Measurements from ENCODE around the gene CDADC1. TPM values are rescaled to one million over a fixed set of nuclear protein-coding genes. Genes with fewer than 3 reads are reported as not detected.

Gene CDADC1
- total and polyA plus RNA-seq, 7 donors: 3.3 to 7.8 (median 4.7) TPM

DNA sequence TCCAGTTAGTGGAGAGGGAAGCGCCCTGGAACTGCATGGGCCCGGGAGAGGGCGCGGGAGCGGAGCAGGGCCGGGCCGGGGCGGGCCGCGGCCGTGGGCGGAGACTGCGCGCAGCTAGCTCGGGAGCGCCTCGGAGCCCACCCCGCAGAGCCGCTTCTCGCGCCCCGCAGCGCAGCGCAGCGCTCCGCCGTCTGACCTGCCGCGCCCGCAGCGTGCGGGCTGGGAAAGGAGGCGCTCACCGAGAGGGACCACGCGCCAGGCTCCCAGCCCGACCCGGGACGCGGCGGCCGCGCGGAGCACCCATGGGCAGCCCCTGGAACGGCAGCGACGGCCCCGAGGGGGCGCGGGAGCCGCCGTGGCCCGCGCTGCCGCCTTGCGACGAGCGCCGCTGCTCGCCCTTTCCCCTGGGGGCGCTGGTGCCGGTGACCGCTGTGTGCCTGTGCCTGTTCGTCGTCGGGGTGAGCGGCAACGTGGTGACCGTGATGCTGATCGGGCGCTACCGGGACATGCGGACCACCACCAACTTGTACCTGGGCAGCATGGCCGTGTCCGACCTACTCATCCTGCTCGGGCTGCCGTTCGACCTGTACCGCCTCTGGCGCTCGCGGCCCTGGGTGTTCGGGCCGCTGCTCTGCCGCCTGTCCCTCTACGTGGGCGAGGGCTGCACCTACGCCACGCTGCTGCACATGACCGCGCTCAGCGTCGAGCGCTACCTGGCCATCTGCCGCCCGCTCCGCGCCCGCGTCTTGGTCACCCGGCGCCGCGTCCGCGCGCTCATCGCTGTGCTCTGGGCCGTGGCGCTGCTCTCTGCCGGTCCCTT is 27.5 kb upstream of the CDADC1 start, which contains the start of gene MLNR:
MLNR (plus strand) TSS at position 303 of the 820 bp plus-strand sequence; CDS start at position 303, 0 bp downstream.
- TF ChIP-seq, protein P1, sequence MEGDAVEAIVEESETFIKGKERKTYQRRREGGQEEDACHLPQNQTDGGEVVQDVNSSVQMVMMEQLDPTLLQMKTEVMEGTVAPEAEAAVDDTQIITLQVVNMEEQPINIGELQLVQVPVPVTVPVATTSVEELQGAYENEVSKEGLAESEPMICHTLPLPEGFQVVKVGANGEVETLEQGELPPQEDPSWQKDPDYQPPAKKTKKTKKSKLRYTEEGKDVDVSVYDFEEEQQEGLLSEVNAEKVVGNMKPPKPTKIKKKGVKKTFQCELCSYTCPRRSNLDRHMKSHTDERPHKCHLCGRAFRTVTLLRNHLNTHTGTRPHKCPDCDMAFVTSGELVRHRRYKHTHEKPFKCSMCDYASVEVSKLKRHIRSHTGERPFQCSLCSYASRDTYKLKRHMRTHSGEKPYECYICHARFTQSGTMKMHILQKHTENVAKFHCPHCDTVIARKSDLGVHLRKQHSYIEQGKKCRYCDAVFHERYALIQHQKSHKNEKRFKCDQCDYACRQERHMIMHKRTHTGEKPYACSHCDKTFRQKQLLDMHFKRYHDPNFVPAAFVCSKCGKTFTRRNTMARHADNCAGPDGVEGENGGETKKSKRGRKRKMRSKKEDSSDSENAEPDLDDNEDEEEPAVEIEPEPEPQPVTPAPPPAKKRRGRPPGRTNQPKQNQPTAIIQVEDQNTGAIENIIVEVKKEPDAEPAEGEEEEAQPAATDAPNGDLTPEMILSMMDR (IDR thresholded peaks at IDR 0.05): peak; percentile 11
- Histone ChIP-seq H3K36me3 (ENCODE audit: insufficient read depth in 1 of 2, low read depth in 1 of 2) (no peaks in the 10 kb centered on the region), H3K27me3 (ENCODE audit: insufficient read depth in 3 of 3, low read length in 2 of 3) (peaks cover 0 to 57% (median 22%) of the 10 kb centered on the region in 3 donors), H3K4me3 (peak within 1 kb of the TSS; percentile 57), H3K9me3 (no peaks in the 10 kb centered on the region), H3K4me1 (peaks cover 4% of the 10 kb centered on the region), H3K27ac (no peak within 1 kb of the TSS)
- WGBS, 3 donors: 2 to 4% (median 3%) methylated on average over 72 to 111 of the region's 111 CpGs
- intact Hi-C loops (cut with DNase I): no loop called here
- peak; percentile 47 to 76 (median 70) for ATAC-seq
- peak; percentile 28 to 58 for DNase-seq

DNA sequence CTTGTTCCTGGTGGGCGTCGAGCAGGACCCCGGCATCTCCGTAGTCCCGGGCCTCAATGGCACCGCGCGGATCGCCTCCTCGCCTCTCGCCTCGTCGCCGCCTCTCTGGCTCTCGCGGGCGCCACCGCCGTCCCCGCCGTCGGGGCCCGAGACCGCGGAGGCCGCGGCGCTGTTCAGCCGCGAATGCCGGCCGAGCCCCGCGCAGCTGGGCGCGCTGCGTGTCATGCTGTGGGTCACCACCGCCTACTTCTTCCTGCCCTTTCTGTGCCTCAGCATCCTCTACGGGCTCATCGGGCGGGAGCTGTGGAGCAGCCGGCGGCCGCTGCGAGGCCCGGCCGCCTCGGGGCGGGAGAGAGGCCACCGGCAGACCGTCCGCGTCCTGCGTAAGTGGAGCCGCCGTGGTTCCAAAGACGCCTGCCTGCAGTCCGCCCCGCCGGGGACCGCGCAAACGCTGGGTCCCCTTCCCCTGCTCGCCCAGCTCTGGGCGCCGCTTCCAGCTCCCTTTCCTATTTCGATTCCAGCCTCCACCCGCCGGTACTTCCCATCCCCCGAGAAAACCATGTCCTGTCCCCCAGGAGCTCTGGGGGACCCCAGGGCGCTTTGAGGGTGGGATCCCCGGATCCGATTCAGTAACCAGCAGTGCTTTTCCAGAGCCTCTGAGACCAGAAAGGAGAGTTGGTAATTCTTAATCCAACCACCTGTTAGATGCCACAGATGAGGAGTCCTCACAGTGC is 26.7 kb upstream of the CDADC1 start:
- Histone ChIP-seq H3K27ac (no peak overlapping the region), H3K9me3 (no peaks in the 10 kb centered on the region), H3K27me3 (ENCODE audit: insufficient read depth in 3 of 3, low read length in 2 of 3) (peaks cover 0 to 57% (median 22%) of the 10 kb centered on the region in 3 donors), H3K36me3 (ENCODE audit: insufficient read depth in 1 of 2, low read depth in 1 of 2) (no peaks in the 10 kb centered on the region), H3K4me3 (peak overlapping the region; percentile 57), H3K4me1 (peaks cover 4% of the 10 kb centered on the region)
- DNase-seq (no peak), ATAC-seq (peak in 1 of 4 donors; percentile 8)
- TF ChIP-seq, protein P1 (IDR thresholded peaks at IDR 0.05): no peak
- intact Hi-C loops (cut with DNase I): no loop called here
- 3 to 4% (median 4%) methylated on average over 65 to 73 of the region's 73 CpGs for WGBS, 3 donors

DNA sequence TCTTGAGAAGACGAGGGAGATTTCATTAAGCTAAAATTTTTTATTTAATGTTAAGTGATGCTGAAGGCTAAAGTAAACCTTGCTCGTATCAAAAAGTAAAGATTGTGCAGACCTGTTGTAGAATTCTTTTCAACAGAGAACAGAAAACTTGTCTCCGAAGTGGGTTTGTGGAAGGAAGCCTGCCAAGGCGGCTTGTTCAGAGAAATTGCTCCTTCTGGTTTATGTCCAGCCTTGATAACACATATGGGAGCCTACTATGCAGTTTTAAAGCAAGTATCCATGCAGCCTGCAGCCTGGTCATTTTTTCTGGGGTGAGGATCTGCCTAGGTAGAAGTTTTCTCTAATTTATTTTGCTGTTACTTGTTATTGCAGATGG is 26.1 kb upstream of the CDADC1 start:
- H3K9me3 ChIP-seq: no peaks in the 10 kb centered on the region
- H3K27me3 ChIP-seq (ENCODE audit: insufficient read depth in 3 of 3, low read length in 2 of 3): peaks cover 0 to 57% (median 22%) of the 10 kb centered on the region in 3 donors
- no peak overlapping the region for H3K4me3 ChIP-seq
- intact Hi-C loops (cut with DNase I): no loop called here
- 59 to 76% (median 61%) methylated on average over 4 of the region's 4 CpGs for WGBS, 3 donors
- no peak for ATAC-seq
- H3K27ac ChIP-seq: no peak overlapping the region
- DNase-seq: no peak
- H3K36me3 ChIP-seq (ENCODE audit: insufficient read depth in 1 of 2, low read depth in 1 of 2): no peaks in the 10 kb centered on the region
- TF ChIP-seq, protein P1 (IDR thresholded peaks at IDR 0.05): no peak
- peaks cover 4% of the 10 kb centered on the region for H3K4me1 ChIP-seq

DNA sequence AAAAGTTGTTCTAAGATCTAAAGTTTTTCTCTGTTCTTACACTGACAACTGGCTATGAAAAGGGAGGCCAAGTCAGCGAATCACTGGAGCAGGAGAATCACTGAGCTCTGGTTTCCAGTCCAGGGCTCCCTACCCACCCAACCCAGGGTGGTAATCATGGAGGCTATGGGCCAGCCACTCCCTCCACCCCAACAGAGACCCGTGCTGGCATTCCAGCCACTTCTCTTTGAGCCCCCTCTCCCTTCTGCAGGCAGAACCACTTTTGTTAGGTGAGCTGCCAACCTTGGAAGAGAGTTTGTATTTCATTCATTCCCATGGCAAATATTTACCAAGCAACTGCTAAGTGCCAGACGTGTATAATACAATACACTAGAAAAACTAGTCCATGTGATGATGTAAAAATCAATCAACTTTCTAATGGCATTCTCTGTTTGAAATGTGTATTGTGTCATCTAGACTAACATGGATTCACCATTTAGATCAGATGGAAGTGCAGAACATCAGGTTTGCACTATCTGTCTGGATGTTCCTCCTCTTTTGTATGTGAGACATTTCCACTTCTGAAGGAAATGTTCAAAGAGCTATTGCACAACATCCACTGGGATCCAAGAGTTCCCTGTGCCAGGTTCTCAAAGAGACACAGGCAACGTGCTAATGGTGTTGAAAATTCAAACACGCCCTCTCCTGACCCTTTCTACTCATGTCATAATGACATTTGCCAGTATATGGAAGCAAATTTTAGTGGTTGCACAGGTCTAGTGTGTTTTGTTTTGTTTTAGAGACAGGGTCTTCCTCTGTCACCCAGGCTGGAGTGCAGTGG is 22.3 kb upstream of the CDADC1 start:
- intact Hi-C loops (cut with DNase I): no loop called here
- TF ChIP-seq, protein P1 (IDR thresholded peaks at IDR 0.05): no peak
- Histone ChIP-seq H3K4me1 (peaks cover 3% of the 10 kb centered on the region), H3K4me3 (no peak overlapping the region), H3K36me3 (ENCODE audit: insufficient read depth in 1 of 2, low read depth in 1 of 2) (no peaks in the 10 kb centered on the region), H3K9me3 (no peaks in the 10 kb centered on the region), H3K27me3 (ENCODE audit: insufficient read depth in 3 of 3, low read length in 2 of 3) (peaks cover 0 to 24% (median 11%) of the 10 kb centered on the region in 3 donors), H3K27ac (no peak overlapping the region)
- DNase-seq: no peak
- 38 to 52% (median 43%) methylated on average over 5 of the region's 5 CpGs for WGBS, 3 donors
- ATAC-seq: peak in 2 of 4 donors; percentile 56 to 84
